ENCODE measurements around the gene AWAT1. TPM values are rescaled to one million over a fixed set of nuclear protein-coding genes. Genes with fewer than 3 reads are reported as not detected.

Gene AWAT1
- total RNA-seq, 1 donor from 2014 or later: not detected

DNA sequence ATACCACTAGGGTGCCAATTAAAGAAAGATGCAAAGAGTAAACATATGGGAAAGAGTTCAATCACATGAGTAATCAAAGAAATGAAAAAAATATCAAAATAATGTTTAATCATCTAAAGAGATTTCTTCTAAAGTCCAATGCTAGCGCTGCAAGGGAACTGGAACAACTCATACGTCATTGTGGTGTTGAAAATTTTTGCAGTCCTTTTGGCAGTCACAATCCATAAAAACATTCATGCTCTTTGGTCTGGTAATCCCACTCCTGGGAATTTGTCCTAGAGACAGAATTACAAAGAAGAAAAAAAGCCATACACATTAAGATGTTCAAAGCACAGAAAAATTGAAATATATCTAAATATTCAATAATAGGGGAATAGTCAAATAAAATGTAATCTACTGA is 21.0 kb downstream of the AWAT1 start:
- TF ChIP-seq, protein P1, sequence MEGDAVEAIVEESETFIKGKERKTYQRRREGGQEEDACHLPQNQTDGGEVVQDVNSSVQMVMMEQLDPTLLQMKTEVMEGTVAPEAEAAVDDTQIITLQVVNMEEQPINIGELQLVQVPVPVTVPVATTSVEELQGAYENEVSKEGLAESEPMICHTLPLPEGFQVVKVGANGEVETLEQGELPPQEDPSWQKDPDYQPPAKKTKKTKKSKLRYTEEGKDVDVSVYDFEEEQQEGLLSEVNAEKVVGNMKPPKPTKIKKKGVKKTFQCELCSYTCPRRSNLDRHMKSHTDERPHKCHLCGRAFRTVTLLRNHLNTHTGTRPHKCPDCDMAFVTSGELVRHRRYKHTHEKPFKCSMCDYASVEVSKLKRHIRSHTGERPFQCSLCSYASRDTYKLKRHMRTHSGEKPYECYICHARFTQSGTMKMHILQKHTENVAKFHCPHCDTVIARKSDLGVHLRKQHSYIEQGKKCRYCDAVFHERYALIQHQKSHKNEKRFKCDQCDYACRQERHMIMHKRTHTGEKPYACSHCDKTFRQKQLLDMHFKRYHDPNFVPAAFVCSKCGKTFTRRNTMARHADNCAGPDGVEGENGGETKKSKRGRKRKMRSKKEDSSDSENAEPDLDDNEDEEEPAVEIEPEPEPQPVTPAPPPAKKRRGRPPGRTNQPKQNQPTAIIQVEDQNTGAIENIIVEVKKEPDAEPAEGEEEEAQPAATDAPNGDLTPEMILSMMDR (IDR thresholded peaks at IDR 0.05; ENCODE audit: insufficient read depth, low read length, poor library complexity, severe bottlenecking): no peak
- no peak overlapping the region for H3K4me3 ChIP-seq (ENCODE audit: low read depth, low read length)
- no peaks in the 10 kb centered on the region for H3K27me3 ChIP-seq (ENCODE audit: control insufficient read depth, insufficient read depth, low read length)
- no peaks in the 10 kb centered on the region for H3K36me3 ChIP-seq (ENCODE audit: control insufficient read depth, insufficient read depth, low read length)
- DNase-seq (ENCODE audit: low read depth): no peak

DNA sequence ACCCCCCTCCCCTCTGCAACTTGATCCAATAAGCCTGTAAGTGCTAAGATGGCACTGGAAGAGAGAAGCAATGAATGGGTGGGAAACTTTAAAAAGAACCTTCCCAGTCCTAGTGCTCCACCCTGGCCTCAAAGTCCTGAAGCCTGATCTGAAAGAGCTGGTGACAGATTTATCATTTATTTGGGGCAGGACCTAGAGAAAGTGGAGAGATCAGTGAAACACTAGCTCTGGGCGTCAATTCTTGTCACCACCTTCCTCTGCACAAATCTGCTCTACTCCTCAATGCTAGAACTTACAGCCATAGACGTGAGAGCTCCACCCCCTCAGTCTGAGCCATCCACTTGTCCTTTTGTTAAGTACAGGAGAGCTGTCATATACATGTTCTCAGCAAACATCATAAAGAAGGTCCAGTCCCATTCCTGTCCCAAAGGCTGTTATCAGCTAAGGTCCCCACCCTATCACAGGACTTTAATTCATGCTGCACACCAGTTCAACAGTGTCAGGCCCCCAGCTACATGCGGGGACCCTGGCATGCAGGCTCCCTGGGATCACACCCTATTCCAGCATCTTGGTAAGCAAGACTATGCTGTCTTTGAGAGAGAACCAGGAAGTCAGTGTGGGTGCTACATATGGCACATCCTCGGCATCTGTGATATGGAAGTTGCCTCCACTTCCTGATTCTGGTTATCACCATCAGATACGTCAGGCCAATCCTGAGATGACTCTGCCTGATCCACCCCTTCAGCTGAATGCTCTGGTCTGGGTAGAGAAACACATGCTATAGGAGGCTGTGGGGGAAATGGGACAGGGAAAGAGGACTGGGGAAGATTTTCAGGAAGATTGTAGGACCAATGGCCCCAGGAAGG is 23.2 kb downstream of the AWAT1 start:
- Histone ChIP-seq H3K4me3 (ENCODE audit: low read depth, low read length) (no peak overlapping the region), H3K36me3 (ENCODE audit: control insufficient read depth, insufficient read depth, low read length) (no peaks in the 10 kb centered on the region), H3K27me3 (ENCODE audit: control insufficient read depth, insufficient read depth, low read length) (no peaks in the 10 kb centered on the region)
- DNase-seq (ENCODE audit: low read depth): no peak
- TF ChIP-seq, protein P1 (IDR thresholded peaks at IDR 0.05; ENCODE audit: insufficient read depth, low read length, poor library complexity, severe bottlenecking): no peak

DNA sequence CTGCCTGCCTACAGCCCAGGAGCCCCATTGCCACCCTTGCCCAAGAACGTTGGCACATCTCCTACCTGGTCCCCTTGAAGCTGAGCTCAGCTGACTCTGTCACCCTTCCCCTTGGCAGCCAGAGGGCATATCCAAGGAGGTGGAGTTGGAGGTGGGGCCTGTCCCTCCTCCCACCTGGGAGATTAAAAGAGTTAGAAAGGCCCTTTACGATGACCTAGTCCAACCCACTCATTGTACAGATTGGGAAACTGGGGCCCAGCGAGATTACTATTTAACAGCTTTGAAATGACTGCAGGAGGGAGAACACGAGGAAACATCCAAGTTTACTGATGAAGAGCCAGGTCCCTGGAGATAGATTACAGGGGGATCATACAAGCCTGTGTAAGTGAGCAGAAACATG is 25.6 kb downstream of the AWAT1 start, which contains the start of gene P2RY4:
P2RY4 (minus strand) TSS at position 101 of the 400 bp plus-strand sequence. CDS start 580 bp downstream, outside the sequence.
- TF ChIP-seq, protein P1 (IDR thresholded peaks at IDR 0.05; ENCODE audit: insufficient read depth, low read length, poor library complexity, severe bottlenecking): no peak
- no peaks in the 10 kb centered on the region for H3K36me3 ChIP-seq (ENCODE audit: control insufficient read depth, insufficient read depth, low read length)
- DNase-seq (ENCODE audit: low read depth): no peak
- H3K27me3 ChIP-seq (ENCODE audit: control insufficient read depth, insufficient read depth, low read length): no peaks in the 10 kb centered on the region
- H3K4me3 ChIP-seq (ENCODE audit: low read depth, low read length): no peak within 1 kb of the TSS

DNA sequence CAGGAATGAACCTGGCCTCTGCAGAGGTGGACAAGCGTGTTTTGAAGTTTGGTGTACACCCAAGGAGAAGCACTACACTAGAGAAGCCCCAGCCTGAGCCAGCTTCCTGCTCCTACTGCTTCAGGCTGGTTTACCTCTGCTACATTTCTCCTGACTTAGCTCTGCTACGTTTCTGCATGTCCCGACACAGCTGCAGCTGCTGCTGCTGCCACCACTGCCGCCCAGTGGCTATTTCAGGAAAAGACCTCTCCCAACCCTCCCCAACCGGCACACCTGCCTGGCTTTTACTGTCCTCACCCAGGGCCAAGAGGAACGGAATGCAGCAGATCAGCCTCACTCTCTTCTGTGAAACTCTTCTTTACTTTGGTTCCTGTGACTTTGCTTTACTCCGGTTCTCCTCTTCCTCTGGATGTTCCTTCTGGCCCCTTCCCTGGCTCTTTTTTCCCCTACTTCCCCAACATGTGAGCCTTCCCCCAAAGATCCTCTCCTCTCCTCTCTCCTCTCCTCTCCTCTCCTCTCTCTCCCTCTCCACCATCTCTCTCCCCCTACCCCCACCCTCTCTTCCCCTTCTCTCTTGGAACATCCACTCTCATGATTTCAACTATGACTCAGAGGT is 28.6 kb downstream of the AWAT1 start:
- H3K27me3 ChIP-seq (ENCODE audit: control insufficient read depth, insufficient read depth, low read length): no peaks in the 10 kb centered on the region
- TF ChIP-seq, protein P1 (IDR thresholded peaks at IDR 0.05; ENCODE audit: insufficient read depth, low read length, poor library complexity, severe bottlenecking): peak; percentile 69
- no peaks in the 10 kb centered on the region for H3K36me3 ChIP-seq (ENCODE audit: control insufficient read depth, insufficient read depth, low read length)
- H3K4me3 ChIP-seq (ENCODE audit: low read depth, low read length): no peak overlapping the region
- DNase-seq (ENCODE audit: low read depth): no peak

DNA sequence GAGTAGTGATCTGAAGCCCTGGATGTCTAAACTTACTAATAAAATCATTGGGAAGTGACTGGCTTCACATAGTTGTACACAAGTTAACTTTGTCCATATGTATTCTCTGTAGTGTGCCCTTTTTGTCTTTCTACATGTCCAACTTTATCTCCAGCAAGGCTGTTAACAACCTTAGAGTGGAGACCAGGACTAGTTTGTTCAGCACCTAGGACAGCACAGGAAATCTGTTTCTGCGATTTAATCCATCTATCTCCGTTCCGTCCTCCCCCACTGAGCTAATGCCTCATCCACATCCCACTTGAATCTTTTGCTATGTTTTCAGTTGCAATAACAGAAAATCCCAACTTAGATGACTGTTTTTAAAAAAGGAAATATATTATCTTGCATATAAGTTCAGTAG is 30.3 kb downstream of the AWAT1 start:
- TF ChIP-seq, protein P1 (IDR thresholded peaks at IDR 0.05; ENCODE audit: insufficient read depth, low read length, poor library complexity, severe bottlenecking): no peak
- Histone ChIP-seq H3K36me3 (ENCODE audit: control insufficient read depth, insufficient read depth, low read length) (no peaks in the 10 kb centered on the region), H3K27me3 (ENCODE audit: control insufficient read depth, insufficient read depth, low read length) (no peaks in the 10 kb centered on the region), H3K4me3 (ENCODE audit: low read depth, low read length) (no peak overlapping the region)
- no peak for DNase-seq (ENCODE audit: low read depth)

Data from kidney epithelial cell (primary cell).